H1 (cell line): Measurements from ENCODE around the gene DNA2. TPM values are rescaled to one million over a fixed set of nuclear protein-coding genes. Genes with fewer than 3 reads are reported as not detected.

Source experiments
- CTCF ChIA-PET: fragments of 300-600 bp; sonication (Branson Sonifier 250); formaldehyde crosslinking; loops from one replicate; lab custom pipeline; 2021; ENCODE audit not compliant: partially characterized antibody; lab: Charles Lee
- POLR2A ChIA-PET: fragments of 300-600 bp; sonication (Branson Sonifier 250); formaldehyde crosslinking; loops from one replicate; lab custom pipeline; 2021; ENCODE audit warnings: inconsistent platforms; ENCODE audit not compliant: partially characterized antibody; lab: Charles Lee
- DNase-seq, 2 experiments: peaks; one replicate each; pipeline versions ENCODE4 v3.0.0 to v3.0.0-alpha.2; 2010 to 2022; ENCODE audit warnings: low spot score in 2 of 2, low read depth in 1 of 2, mixed read lengths in 1 of 2
- FAIRE-seq: peaks from 2 replicates; lab custom pipeline; 2011; peaks lifted over from hg19 to GRCh38; lab: Jason Lieb, UNC
- H2AFZ ChIP-seq: 2 replicates; pipeline ENCODE4 v1.8.1; 2012; ENCODE audit warnings: low read length, inconsistent platforms
- H2AK5ac ChIP-seq: 2 replicates; pipeline ENCODE4 v1.6.1; 2013; ENCODE audit warnings: low read depth, low read length
- H2BK120ac ChIP-seq: replicated peaks from 2 replicates; pipeline ENCODE3; 2013; ENCODE audit warnings: low read depth, low read length, inconsistent platforms
- H2BK12ac ChIP-seq: 2 replicates; pipeline ENCODE4 v1.6.1; 2013; ENCODE audit warnings: low read depth, low read length
- H2BK15ac ChIP-seq: 2 replicates; pipeline ENCODE4 v1.6.1; 2013; ENCODE audit warnings: low read length
- H2BK20ac ChIP-seq: 2 replicates; pipeline ENCODE4 v1.6.1; 2013; ENCODE audit warnings: low read length
- H2BK5ac ChIP-seq: 2 replicates; pipeline ENCODE4 v1.6.1; 2013; ENCODE audit warnings: low read depth, low read length
- H3K14ac ChIP-seq: 2 replicates; pipeline ENCODE4 v1.6.1; 2013; ENCODE audit warnings: inconsistent platforms; ENCODE audit not compliant: insufficient read length
- H3K18ac ChIP-seq: 2 replicates; pipeline ENCODE4 v1.6.1; 2013; ENCODE audit warnings: low read length; ENCODE audit errors: extremely low read depth
- H3K23ac ChIP-seq: 2 replicates; pipeline ENCODE4 v1.6.1; 2013; ENCODE audit warnings: inconsistent platforms; ENCODE audit not compliant: insufficient read length
- H3K23me2 ChIP-seq: 2 replicates; pipeline ENCODE4 v1.6.1; 2013; ENCODE audit warnings: low read depth, low read length
- H3K27ac ChIP-seq: 2 replicates; pipeline ENCODE4 v1.6.1; 2011; ENCODE audit warnings: low read depth, low read length, inconsistent platforms
- H3K27me3 ChIP-seq, 4 experiments: replicated peaks in 1 of 4; 1 replicate in 1 of 4; 2 replicates in 3 of 4; pipeline versions ENCODE4 v1.6.1 to v1.8.1; 2011 to 2013; ENCODE audit warnings: low read length in 3 of 4, mild to moderate bottlenecking in 3 of 4, inconsistent platforms in 2 of 4, mixed read lengths in 2 of 4, moderate library complexity in 1 of 4; ENCODE audit not compliant: control insufficient read depth in 3 of 4, insufficient read depth in 3 of 4; ENCODE audit errors: extremely low read depth in 1 of 4
- H3K36me3 ChIP-seq, 4 experiments: 2 replicates each; pipeline versions ENCODE4 v1.6.1 to v1.8.1; 2011 to 2013; ENCODE audit warnings: mild to moderate bottlenecking in 4 of 4, low read length in 3 of 4, moderate library complexity in 2 of 4, control low read depth in 1 of 4, inconsistent platforms in 1 of 4; ENCODE audit not compliant: insufficient read depth in 4 of 4, control insufficient read depth in 2 of 4
- H3K4ac ChIP-seq: replicated peaks from 2 replicates; pipeline ENCODE3; 2013; ENCODE audit warnings: low read length, low read depth, mixed read lengths, inconsistent platforms; ENCODE audit not compliant: insufficient read length
- H3K4me1 ChIP-seq, 4 experiments: replicated peaks in 1 of 4; 1 replicate in 1 of 4; 2 replicates in 3 of 4; pipeline versions ENCODE4 v1.6.1 to v1.8.1; 2011 to 2013; ENCODE audit warnings: low read length in 3 of 4, inconsistent platforms in 2 of 4, mixed read lengths in 1 of 4; ENCODE audit not compliant: insufficient read depth in 4 of 4, control insufficient read depth in 3 of 4
- H3K4me2 ChIP-seq, 2 experiments: 2 replicates each; pipeline versions ENCODE4 v1.6.1 to v1.8.1; 2011 to 2013; ENCODE audit warnings: low read depth in 2 of 2, low read length in 2 of 2, control low read depth in 1 of 2, inconsistent platforms in 1 of 2, mild to moderate bottlenecking in 1 of 2; ENCODE audit not compliant: insufficient read depth in 1 of 2
- H3K4me3 ChIP-seq, 4 experiments: fragments of 200-600, 300-600 bp in 1 of 4; sonication (generic), shearing (Covaris generic), sonication (Bioruptor Twin) in 1 of 4; 2 replicates each; pipeline versions ENCODE4 v1.5.1 to v1.8.1; 2011 to 2016; ENCODE audit warnings: low read length in 4 of 4, low read depth in 3 of 4, control low read depth in 2 of 4, inconsistent platforms in 2 of 4, mild to moderate bottlenecking in 2 of 4, mixed read lengths in 1 of 4, moderate library complexity in 1 of 4; ENCODE audit not compliant: insufficient read depth in 2 of 4; ENCODE audit errors: extremely low read depth in 1 of 4
- H3K56ac ChIP-seq: replicated peaks from 2 replicates; pipeline ENCODE3; 2013; ENCODE audit warnings: low read depth, mild to moderate bottlenecking, mixed read lengths, low read length, inconsistent platforms; ENCODE audit not compliant: insufficient read length
- H3K79me1 ChIP-seq: 2 replicates; pipeline ENCODE4 v1.6.1; 2013; ENCODE audit warnings: low read depth, low read length, control low read depth
- H3K79me2 ChIP-seq, 2 experiments: 2 replicates each; pipeline versions ENCODE4 v1.6.1 to v1.8.1; 2012 to 2013; ENCODE audit warnings: low read length in 2 of 2, mild to moderate bottlenecking in 2 of 2, inconsistent platforms in 1 of 2; ENCODE audit not compliant: insufficient read depth in 2 of 2, control insufficient read depth in 1 of 2
- H3K9ac ChIP-seq, 4 experiments: replicated peaks in 1 of 4; 1 replicate in 1 of 4; 2 replicates in 3 of 4; pipeline versions ENCODE4 v1.6.1 to v1.8.1; 2011 to 2013; ENCODE audit warnings: low read depth in 3 of 4, low read length in 3 of 4, control low read depth in 2 of 4, mild to moderate bottlenecking in 2 of 4, moderate library complexity in 2 of 4, inconsistent platforms in 1 of 4; ENCODE audit errors: extremely low read depth in 1 of 4
- H3K9me3 ChIP-seq, 2 experiments: 2 replicates each; pipeline versions ENCODE4 v1.6.1 to v1.8.1; 2012 to 2013; ENCODE audit warnings: mild to moderate bottlenecking in 2 of 2, moderate library complexity in 2 of 2, control low read depth in 1 of 2, inconsistent platforms in 1 of 2, low read depth in 1 of 2, low read length in 1 of 2, mixed read lengths in 1 of 2; ENCODE audit not compliant: insufficient read depth in 2 of 2
- H4K20me1 ChIP-seq, 2 experiments: replicated peaks in 1 of 2; 2 replicates each; pipeline versions ENCODE3 to v1.8.1; 2011 to 2013; ENCODE audit warnings: inconsistent platforms in 2 of 2, low read length in 2 of 2, mild to moderate bottlenecking in 1 of 2; ENCODE audit not compliant: insufficient read depth in 2 of 2, control insufficient read depth in 1 of 2
- H4K5ac ChIP-seq: 2 replicates; pipeline ENCODE4 v1.6.1; 2013; ENCODE audit warnings: low read length, low read depth, mixed read lengths, inconsistent platforms; ENCODE audit not compliant: insufficient read length
- H4K8ac ChIP-seq: 2 replicates; pipeline ENCODE4 v1.8.0; 2013; ENCODE audit warnings: mild to moderate bottlenecking, moderate library complexity, low read length, inconsistent platforms; ENCODE audit not compliant: insufficient read depth; ENCODE audit errors: extremely low read depth
- H4K91ac ChIP-seq: replicated peaks from 2 replicates; pipeline ENCODE3; 2013; ENCODE audit warnings: low read length, mixed read lengths, inconsistent platforms; ENCODE audit not compliant: insufficient read length
- CHD2 ChIP-seq: IDR thresholded peaks from 2 replicates; pipeline ENCODE4 v1.6.1; 2012; ENCODE audit warnings: low read length, improper control_type of control experiment
- SUZ12 ChIP-seq: fragments of 200-600 bp; sonication (generic); IDR thresholded peaks from 2 replicates; pipeline ENCODE4 v1.6.1; 2012; ENCODE audit warnings: mild to moderate bottlenecking, inconsistent platforms, low read length, moderate library complexity, mixed read lengths
- WGBS, 2 experiments: shearing (Covaris generic) in 1 of 2; methylation state at CpG; one replicate each; pipeline versions ENCODE4 v1.1.6 to v1.1.7; 2013 to 2015; ENCODE audit warnings: low lambda C conversion rate in 2 of 2, mixed read lengths in 2 of 2, inconsistent platforms in 1 of 2, low coverage in 1 of 2, missing lambda C conversion rate in 1 of 2; ENCODE audit not compliant: insufficient replicate concordance in 2 of 2, insufficient coverage in 1 of 2, insufficient read length in 1 of 2; ENCODE audit errors: extremely low coverage in 1 of 2, missing lambda C conversion rate in 1 of 2; 5-methylcytosine and 5-hydroxymethylcytosine counted together
- polyA plus RNA-seq, 7 experiments: library from polyadenylated mRNA; depleted of rRNA in 3 of 7; stranded (reverse) in 5 of 7; unstranded in 2 of 7; fragments of >200 nt in 5 of 7; fragments of 200-250 nt in 2 of 7; gene quantifications; 1 replicate in 5 of 7; 2 replicates in 1 of 7; 4 replicates in 1 of 7; pipeline versions ENCODE4 v1.2.1 to v1.2.3, GENCODE V29; 2011 to 2013; ENCODE audit warnings: missing spikeins in 2 of 7, mixed read lengths in 2 of 7
- total RNA-seq: library from RNA; stranded (reverse); fragmentation: NEBNext Ultra II Directional; extraction: Animal tissue kit (Norgen Biotek cat#: 25700); gene quantifications from 2 replicates; pipeline ENCODE4 v1.2.1, GENCODE V29; 2021

DNA2 gene
- total and polyA plus RNA-seq, 2 of the 8 experiments (the other 6 are each of a cell fraction or from before 2014, with no cell fraction given), result 16.0 to 57.9 TPM

GRCh38 chr10:68434657-68435056, 37.1 kb downstream of the DNA2 start:
- 95% methylated on average over 4 of the region's 4 CpGs; no CpG with 5 or more reads in 1 of the 2 experiments for WGBS, 2 experiments
- no peak overlapping the region for H2AFZ ChIP-seq
- no peak overlapping the region for H3K4ac ChIP-seq
- no peak overlapping the region for H3K4me3 ChIP-seq
- H2BK20ac ChIP-seq, result no peak overlapping the region
- H3K56ac ChIP-seq, result no peak overlapping the region
- H2BK12ac ChIP-seq, result no peak overlapping the region
- TF ChIP-seq SUZ12 (no peak), CHD2 (no peak)
- TF ChIP-seq, all 59 proteins: peak for 0
- Histone ChIP-seq H3K27ac (no peak overlapping the region), H3K9me3 (no peaks in the 10 kb centered on the region), H3K4me2 (no peak overlapping the region), H4K8ac (no peak overlapping the region), H4K91ac (no peak overlapping the region), H3K4me1 (no peaks in the 10 kb centered on the region), H2AK5ac (no peak overlapping the region), H4K20me1 (peaks cover 0 to 2% of the 10 kb centered on the region in 2 experiments), H3K23ac (no peak overlapping the region), H2BK5ac (no peak overlapping the region), H3K18ac (no peak overlapping the region), H3K14ac (no peak overlapping the region), H2BK15ac (no peak overlapping the region), H3K23me2 (no peaks in the 10 kb centered on the region), H3K79me2 (no peaks in the 10 kb centered on the region), H3K36me3 (peaks cover 8 to 63% (median 33%) of the 10 kb centered on the region in 4 experiments; a peak in 7 of 8 replicates), H2BK120ac (no peak overlapping the region), H3K79me1 (no peaks in the 10 kb centered on the region), H4K5ac (no peak overlapping the region), H3K9ac (no peak overlapping the region), H3K27me3 (no peaks in the 10 kb centered on the region)
- CTCF ChIA-PET, result no interaction called here
- DNase-seq, result no peak
- POLR2A ChIA-PET, result interaction anchor here (0.6 to 1.8 kb wide), 2 partner anchors 10 to 88 kb away, joined by 3 to 6 read pairs; no protein-coding TSS in a partner anchor
- FAIRE-seq, result no peak
